ENCODE measurements around the gene GRIK2. TPM values are rescaled to one million over a fixed set of nuclear protein-coding genes. Genes with fewer than 3 reads are reported as not detected.

Gene GRIK2
- polyA plus RNA-seq, 1 donor: 1.3 TPM

DNA sequence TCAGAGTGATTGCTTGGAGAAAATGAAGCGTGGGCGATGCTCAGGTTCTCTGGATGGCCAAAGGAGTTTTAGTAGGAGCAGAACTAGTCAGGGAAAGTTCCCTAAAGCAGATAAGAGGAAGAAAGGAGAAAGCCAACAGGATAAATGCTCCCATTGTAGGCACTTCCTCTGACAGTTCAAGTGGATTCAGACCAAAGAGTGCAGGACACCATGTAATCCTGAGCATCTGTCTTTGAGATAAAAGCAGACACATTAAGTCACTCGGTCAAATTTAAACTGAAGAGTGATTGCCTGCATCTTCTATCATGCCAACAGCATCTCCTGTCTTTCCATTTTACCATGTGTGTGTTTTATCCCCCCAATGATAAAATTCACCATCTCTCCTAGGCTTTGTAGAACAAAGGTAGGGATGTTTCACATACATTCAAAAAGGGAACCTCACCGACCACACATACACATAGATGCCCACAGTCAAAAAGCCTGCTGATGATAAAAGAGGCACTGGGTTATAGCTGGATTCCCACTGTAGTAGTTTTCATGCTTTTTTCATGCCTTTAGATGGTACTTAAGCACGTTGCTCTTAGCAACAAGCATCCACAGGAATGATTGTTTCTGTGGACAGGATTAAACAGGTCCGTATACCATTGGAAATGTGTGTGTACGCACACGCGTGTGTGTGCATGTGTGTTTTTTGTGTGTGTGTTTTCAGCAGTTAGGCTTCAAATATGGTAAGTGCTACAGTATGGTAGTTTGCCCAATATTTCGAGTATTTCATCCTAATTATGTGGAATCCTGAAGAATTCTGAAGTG lies 7.0 kb downstream of the GRIK2 start:
- no peak for DNase-seq (ENCODE audit: low read depth)

GRCh38 chr6:101401171-101401570 lies 7.7 kb downstream of the GRIK2 start:
- no peak for DNase-seq (ENCODE audit: low read depth)

DNA sequence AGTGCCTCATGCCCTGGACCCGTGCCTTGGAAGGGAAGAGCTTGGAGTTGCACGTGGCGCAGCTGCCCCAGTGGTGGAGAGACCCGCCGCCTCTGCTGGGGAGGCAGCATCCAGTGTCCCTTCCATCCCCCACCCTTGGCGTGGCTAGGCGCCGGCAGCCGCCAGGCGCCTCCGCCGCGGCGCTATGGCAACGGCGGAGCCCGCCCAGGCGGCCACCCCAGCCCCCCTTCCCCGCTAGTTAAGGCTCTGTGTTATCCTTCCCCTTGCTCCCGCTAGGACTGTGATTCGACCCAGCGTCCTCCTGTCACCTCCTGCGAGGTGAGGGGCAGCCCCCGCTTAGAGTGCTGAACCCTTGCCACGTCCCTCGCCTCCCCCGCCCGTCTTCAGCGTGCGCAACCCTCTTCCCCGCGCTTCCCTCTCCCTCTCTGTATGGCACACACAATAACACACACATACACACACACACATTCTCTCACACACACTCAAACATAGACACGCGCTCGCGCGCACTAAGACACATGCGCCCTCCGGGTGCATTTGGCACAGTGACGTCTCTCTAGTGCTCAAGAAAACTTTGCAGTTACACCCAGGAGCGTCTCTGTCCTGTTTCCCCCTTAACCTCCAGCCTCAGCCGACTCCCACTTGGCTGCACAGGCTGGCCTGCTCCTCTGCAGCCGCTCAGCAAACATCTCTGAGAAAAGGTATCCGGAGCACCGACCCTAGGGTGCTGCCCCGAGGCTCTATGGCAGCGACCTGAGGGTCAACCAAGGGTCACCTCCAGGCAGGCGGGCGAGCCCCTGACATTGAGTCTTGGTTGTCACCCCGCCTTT lies 8.5 kb downstream of the GRIK2 start:
- no peak for DNase-seq (ENCODE audit: low read depth)

DNA sequence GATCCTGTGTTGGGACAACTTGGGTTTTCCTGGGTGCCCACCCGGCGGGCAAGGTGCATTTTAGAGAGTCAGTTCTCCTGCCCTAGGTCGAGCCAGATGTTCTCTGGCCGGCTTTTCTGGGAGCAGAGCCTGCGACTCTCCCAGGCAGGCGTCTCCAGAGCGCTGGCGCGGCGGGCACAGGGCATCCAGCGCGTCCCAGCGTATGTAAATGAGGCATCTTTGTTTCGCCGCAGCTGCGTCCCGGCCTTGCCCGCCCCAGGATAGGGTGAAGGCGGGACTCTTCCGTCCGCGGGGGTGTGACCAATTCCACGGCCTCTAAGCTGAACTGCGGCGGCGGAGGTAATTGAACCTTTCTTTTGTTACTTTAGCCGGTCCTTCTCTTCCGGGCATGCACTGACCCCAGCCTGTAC lies 9.1 kb downstream of the GRIK2 start:
- no peak for DNase-seq (ENCODE audit: low read depth)

- DNase-seq (ENCODE audit: low read depth): no peak
Observed at GRCh38 chr6:101403216-101403945, 9.9 kb downstream of the GRIK2 start.

- no peak for DNase-seq (ENCODE audit: low read depth)
Observed at GRCh38 chr6:101404775-101405174, 11.3 kb downstream of the GRIK2 start.

DNA sequence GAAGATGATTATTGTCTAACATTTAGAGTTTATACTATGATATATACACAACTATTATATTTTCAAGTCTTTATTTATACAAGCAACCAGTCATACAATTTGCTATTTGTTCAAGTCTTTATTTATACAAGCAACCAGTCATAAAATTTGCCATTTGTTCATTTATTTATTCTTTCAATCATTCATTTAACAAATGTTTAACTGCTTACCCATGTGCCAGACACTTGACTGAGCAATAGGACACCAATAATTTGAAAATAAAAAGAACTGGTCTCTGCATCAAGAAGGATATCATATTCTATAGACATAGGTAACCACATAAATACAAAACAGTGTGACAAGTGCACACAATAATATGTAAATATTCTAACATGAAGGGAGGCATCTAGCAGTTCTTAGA lies 20.3 kb downstream of the GRIK2 start:
- no peak for DNase-seq (ENCODE audit: low read depth)

DNA sequence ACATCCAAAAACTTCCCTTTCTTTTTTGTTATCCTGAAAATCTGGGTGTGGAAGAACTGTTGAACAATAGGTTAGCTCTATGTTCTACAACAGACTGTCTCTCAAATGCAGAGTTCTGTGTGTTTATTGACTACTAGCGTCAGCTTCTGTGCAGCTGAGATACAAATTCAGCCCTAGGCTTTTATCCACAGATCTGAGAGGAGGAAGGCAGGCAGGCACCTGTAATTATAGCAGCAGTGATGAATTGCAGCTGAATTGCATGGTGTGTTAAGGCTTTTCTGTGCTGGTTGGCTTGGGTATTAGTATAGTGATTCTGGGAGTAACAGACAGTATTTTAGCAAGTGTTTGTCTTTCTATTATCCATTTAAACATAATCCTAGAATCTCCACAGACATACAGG lies 24.4 kb downstream of the GRIK2 start:
- no peak for DNase-seq (ENCODE audit: low read depth)

DNA sequence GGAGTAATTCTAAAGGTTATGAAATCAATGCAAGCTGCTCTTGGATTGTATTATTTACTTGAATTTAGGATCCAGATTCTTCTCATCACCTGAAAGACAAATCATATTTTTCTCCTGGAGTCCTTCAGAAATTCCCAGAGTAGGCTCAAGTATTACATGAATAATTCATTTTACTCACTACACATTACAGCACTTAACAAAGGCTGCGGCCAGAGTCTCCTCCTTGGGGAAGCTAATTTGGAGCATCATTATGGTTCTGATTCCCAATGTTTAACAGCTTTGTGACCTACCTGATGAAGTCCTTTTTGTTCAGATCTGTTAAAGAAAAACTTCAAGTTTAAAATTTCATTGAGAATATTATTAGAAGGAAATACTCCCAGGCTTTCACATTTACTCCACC lies 28.7 kb downstream of the GRIK2 start:
- DNase-seq (ENCODE audit: low read depth): no peak

GRCh38 chr6:101422811-101423210 lies 29.3 kb downstream of the GRIK2 start:
- no peak for DNase-seq (ENCODE audit: low read depth)

GRCh38 chr6:101429270-101429669 lies 35.8 kb downstream of the GRIK2 start:
- DNase-seq (ENCODE audit: low read depth): no peak

- DNase-seq (ENCODE audit: low read depth): no peak
Observed at GRCh38 chr6:101429845-101430244, 36.3 kb downstream of the GRIK2 start.

GRCh38 chr6:101433141-101433540 lies 39.6 kb downstream of the GRIK2 start:
- no peak for DNase-seq (ENCODE audit: low read depth)

DNA sequence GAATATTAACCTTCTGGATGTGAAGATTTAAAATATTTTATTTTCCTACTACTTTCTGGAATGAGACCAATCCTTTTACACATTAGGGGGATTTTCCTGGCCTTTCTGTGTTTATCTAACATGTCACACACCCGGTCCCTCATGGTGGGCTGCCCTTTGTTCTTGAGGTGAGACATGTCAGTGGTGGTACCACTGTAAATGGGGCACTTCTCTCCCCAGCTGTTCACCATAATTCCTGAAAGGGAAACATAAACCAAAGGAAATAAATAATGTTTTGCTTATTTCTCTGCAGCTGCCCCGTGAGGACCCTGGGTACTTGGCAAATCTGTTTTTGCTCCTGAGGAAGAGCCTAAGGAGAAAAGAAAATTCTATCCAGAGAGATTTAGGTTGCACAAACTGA lies 41.1 kb downstream of the GRIK2 start:
- no peak for DNase-seq (ENCODE audit: low read depth)

DNA sequence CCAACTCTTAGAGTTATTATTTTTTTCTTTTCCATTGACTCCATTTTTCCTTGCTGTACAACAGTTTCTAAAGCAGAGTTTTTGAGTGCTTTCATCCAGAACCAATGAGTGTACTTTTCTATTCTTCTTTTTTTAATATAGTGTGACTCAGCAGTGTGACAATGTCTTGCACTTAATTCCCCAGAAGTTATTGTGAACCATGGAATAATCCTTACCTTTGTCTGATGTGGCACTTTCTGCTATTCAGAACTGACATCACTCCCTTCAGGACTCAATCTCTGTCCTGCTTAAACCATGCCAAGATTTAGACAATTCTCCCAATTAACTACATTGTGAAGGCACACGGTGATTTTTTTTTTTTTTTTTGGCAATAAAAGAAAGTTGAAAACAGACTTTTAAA lies 41.5 kb downstream of the GRIK2 start:
- DNase-seq (ENCODE audit: low read depth): no peak

- no peak for DNase-seq (ENCODE audit: low read depth)
Observed at GRCh38 chr6:101439790-101440189, 46.3 kb downstream of the GRIK2 start.

GRCh38 chr6:101443315-101443714 lies 49.8 kb downstream of the GRIK2 start:
- DNase-seq (ENCODE audit: low read depth): no peak

- DNase-seq (ENCODE audit: low read depth): no peak
Observed at GRCh38 chr6:101444717-101445116, 51.2 kb downstream of the GRIK2 start.

- no peak for DNase-seq (ENCODE audit: low read depth)
Observed at GRCh38 chr6:101445527-101445926, 52.0 kb downstream of the GRIK2 start.

- DNase-seq (ENCODE audit: low read depth): no peak
Observed at GRCh38 chr6:101450901-101451300, 57.4 kb downstream of the GRIK2 start.

DNA sequence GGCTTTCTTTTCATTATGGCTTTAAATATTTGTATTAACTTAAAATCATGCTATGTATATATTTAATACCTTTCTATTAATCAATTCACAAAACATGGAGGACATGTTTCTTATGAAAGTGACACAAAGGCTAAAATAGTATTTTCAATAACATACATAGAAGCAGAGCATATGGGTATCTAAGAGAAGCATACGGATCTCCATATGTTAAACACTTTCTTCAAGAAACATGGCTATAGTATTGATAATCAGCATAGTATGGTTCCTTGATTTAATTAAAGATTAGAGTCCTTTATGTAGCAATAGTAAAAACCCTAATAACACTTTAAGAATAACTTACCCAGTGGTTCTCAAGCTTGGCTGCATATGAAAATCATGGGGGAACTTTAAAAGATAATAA lies 58.5 kb downstream of the GRIK2 start:
- DNase-seq (ENCODE audit: low read depth): no peak

- no peak for DNase-seq (ENCODE audit: low read depth)
Observed at GRCh38 chr6:101453221-101453620, 59.7 kb downstream of the GRIK2 start.
